GM23338 (cell line): Measurements from ENCODE around the gene ST6GALNAC6. TPM values are rescaled to one million over a fixed set of nuclear protein-coding genes. Genes with fewer than 3 reads are reported as not detected.

Experiments used
- ATAC-seq: fragments of 200-7000 bp; cut with Tn5 transposase; 3 replicates; pipeline ENCODE4 v1.9.1; 2020
- DNase-seq: peaks from one replicate; pipeline ENCODE4 v3.0.0-alpha.2; 2015; ENCODE audit warnings: low spot score
- H2AFZ ChIP-seq: fragments of 200-600 bp; sonication (generic); 2 replicates; pipeline ENCODE4 v1.8.0; 2016; ENCODE audit warnings: antibody characterized with exemption, mild to moderate bottlenecking, moderate library complexity
- H3F3A ChIP-seq: fragments of 200-600 bp; sonication (generic); replicated peaks from 2 replicates; pipeline ENCODE4 v1.8.0; 2017; ENCODE audit warnings: antibody characterized with exemption, mixed run types, low read depth
- H3K27ac ChIP-seq: fragments of 200-600 bp; sonication (generic); 2 replicates; pipeline ENCODE4 v1.6.1; 2016; ENCODE audit warnings: low read depth
- H3K27me3 ChIP-seq: fragments of 200-600 bp; sonication (generic); 2 replicates; pipeline ENCODE4 v1.8.0; 2016; ENCODE audit warnings: mild to moderate bottlenecking, mixed run types, moderate library complexity; ENCODE audit not compliant: insufficient read depth
- H3K36me3 ChIP-seq: fragments of 200-600 bp; sonication (generic); 2 replicates; pipeline ENCODE4 v1.8.0; 2016; ENCODE audit warnings: mild to moderate bottlenecking; ENCODE audit not compliant: insufficient read depth
- H3K4me1 ChIP-seq: fragments of 200-600 bp; sonication (generic); 2 replicates; pipeline ENCODE4 v1.8.0; 2016; ENCODE audit warnings: mild to moderate bottlenecking, moderate library complexity; ENCODE audit not compliant: insufficient read depth
- H3K4me2 ChIP-seq: fragments of 200-600 bp; sonication (generic); 2 replicates; pipeline ENCODE4 v1.7.1; 2017; ENCODE audit warnings: mixed run types
- H3K4me3 ChIP-seq: fragments of 200-600 bp; sonication (generic); 2 replicates; pipeline ENCODE4 v1.6.1; 2016; ENCODE audit warnings: mixed run types
- H3K79me2 ChIP-seq: fragments of 200-600 bp; sonication (generic); replicated peaks from 2 replicates; pipeline ENCODE4 v1.8.0; 2017; ENCODE audit warnings: mild to moderate bottlenecking; ENCODE audit not compliant: insufficient read depth
- H3K9me2 ChIP-seq: fragments of 200-600 bp; sonication (generic); 2 replicates; pipeline ENCODE4 v1.8.0; 2017; ENCODE audit not compliant: insufficient read depth
- H4K20me1 ChIP-seq: fragments of 200-600 bp; sonication (generic); replicated peaks from 2 replicates; pipeline ENCODE4 v1.8.0; 2017; ENCODE audit warnings: mild to moderate bottlenecking; ENCODE audit not compliant: insufficient read depth
- H3K27ac Mint-ChIP-seq: 2 replicates; pipeline ENCODE4 v1.8.0; 2020; ENCODE audit warnings: inconsistent platforms, mild to moderate bottlenecking, moderate library complexity, mixed read lengths
- H3K27me3 Mint-ChIP-seq: 3 replicates; pipeline ENCODE4 v1.8.0; 2022; ENCODE audit warnings: low read depth, mild to moderate bottlenecking, moderate library complexity, mixed read lengths, inconsistent platforms; ENCODE audit not compliant: insufficient read depth, poor library complexity
- H3K36me3 Mint-ChIP-seq: 3 replicates; pipeline ENCODE4 v1.8.0; 2021; ENCODE audit warnings: low read depth, mild to moderate bottlenecking, inconsistent platforms, moderate library complexity, mixed read lengths
- H3K4me1 Mint-ChIP-seq: 3 replicates; pipeline ENCODE4 v1.8.0; 2020; ENCODE audit warnings: mild to moderate bottlenecking, inconsistent platforms, mixed read lengths
- H3K4me3 Mint-ChIP-seq: 3 replicates; pipeline ENCODE4 v1.8.0; 2021; ENCODE audit warnings: moderate library complexity, mild to moderate bottlenecking, inconsistent platforms, mixed read lengths
- H3K9me3 Mint-ChIP-seq: 3 replicates; pipeline ENCODE4 v1.8.0; 2020; ENCODE audit warnings: moderate library complexity, mild to moderate bottlenecking, inconsistent platforms, mixed read lengths
- EZH2phosphoT487 ChIP-seq: fragments of 200-600 bp; sonication (generic); IDR thresholded peaks from one replicate; pipeline ENCODE4 v1.8.1; 2018; ENCODE audit warnings: antibody characterized with exemption; ENCODE audit not compliant: unreplicated experiment
- JUNB ChIP-seq: IDR thresholded peaks from one replicate; pipeline ENCODE4 v1.6.1; 2016; ENCODE audit warnings: antibody characterized with exemption; ENCODE audit not compliant: unreplicated experiment
- NANOG ChIP-seq: IDR thresholded peaks from 2 replicates; pipeline ENCODE4 v1.6.1; 2016; ENCODE audit warnings: antibody characterized with exemption, borderline replicate concordance
- POLR2AphosphoS5 ChIP-seq: IDR thresholded peaks from 2 replicates; pipeline ENCODE4 v1.6.1; 2016; ENCODE audit warnings: antibody characterized with exemption, low read depth
- STAT1 ChIP-seq: IDR thresholded peaks from one replicate; pipeline ENCODE4 v1.6.1; 2016; ENCODE audit warnings: antibody characterized with exemption; ENCODE audit not compliant: unreplicated experiment
- ZNF331 ChIP-seq: fragments of 250-450 bp; sonication (Bioruptor Pico); IDR thresholded peaks from 2 replicates; pipeline ENCODE4 v1.5.0; 2020; ENCODE audit warnings: low read depth, mild to moderate bottlenecking, moderate library complexity
- polyA plus RNA-seq: library from polyadenylated mRNA; unstranded; fragments of >200 nt; fragmentation: Nextera tagmentation; extraction: Ambion mirVana; gene quantifications from 2 replicates; pipeline ENCODE4 v1.2.1, GENCODE V29; 2016
- total RNA-seq: library from RNA; depleted of rRNA; stranded (reverse); fragments of >200 nt; shearing (Covaris generic); gene quantifications from 2 replicates; pipeline ENCODE4 v1.2.3, GENCODE V29; 2014
- TF ChIP-seq, protein P1 (sequence below), 2 experiments: fragments of 200-600 bp in 1 of 2; sonication (generic) in 1 of 2; conservative IDR thresholded peaks; 2 replicates each; pipeline versions ENCODE4 v1.5.1 to v1.6.1; 2016 to 2017; ENCODE audit warnings: antibody characterized with exemption in 2 of 2, low read depth in 2 of 2, mild to moderate bottlenecking in 2 of 2, moderate library complexity in 1 of 2
- TF ChIP-seq, protein P2 (sequence below): IDR thresholded peaks from 2 replicates; pipeline ENCODE4 v1.6.1; 2016; ENCODE audit warnings: antibody characterized with exemption

ST6GALNAC6 gene
- total and polyA plus RNA-seq, 2 experiments from 2014 or later = 20.7 to 39.2 TPM

DNA sequence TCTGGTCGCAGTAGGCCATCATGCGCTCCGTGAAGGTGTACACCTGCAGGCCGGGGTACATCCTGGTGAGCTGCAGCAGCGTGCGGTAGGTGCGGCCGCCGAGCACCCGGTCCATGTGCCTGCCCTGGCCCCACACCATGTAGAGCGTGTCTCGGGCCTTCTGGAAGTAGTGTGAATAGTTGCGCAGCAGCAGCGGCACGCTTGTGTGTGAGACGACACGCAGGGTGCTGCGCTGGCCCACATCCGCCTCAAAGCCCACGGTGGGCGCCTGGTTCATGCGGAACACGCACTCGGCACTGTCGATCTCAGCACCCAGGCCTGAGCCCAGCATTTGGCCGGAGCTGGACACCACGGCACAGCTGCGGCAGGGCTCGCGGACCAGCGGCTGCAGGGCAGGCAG lies 12.9 kb upstream of the ST6GALNAC6 start:
- Mint-ChIP-seq H3K27ac (no peak overlapping the region), H3K9me3 (no peaks in the 10 kb centered on the region; the same call in 2 of the 3 replicates), H3K27me3 (peaks cover 9% of the 10 kb centered on the region), H3K36me3 (peaks cover 19% of the 10 kb centered on the region; the same call in 2 of the 3 replicates), H3K4me3 (no peak overlapping the region), H3K4me1 (peaks cover 8% of the 10 kb centered on the region; the same call in 2 of the 3 replicates)
- no peak for TF ChIP-seq ZNF331
- Histone ChIP-seq H3K36me3 (no peaks in the 10 kb centered on the region), H4K20me1 (peaks cover 2% of the 10 kb centered on the region; the same call in 1 of the 2 replicates), H3K4me2 (no peak overlapping the region), H3K27me3 (0 out of 2 replicates have a peak, but pooled peaks cover 7% of the 10 kb centered on the region), H3K9me2 (no peaks in the 10 kb centered on the region), H3K4me3 (no peak overlapping the region), H2AFZ (no peak overlapping the region), H3F3A (peaks cover 6% of the 10 kb centered on the region; the same call in 1 of the 2 replicates), H3K27ac (no peak overlapping the region), H3K79me2 (no peaks in the 10 kb centered on the region), H3K4me1 (peaks cover 8% of the 10 kb centered on the region; the same call in 1 of the 2 replicates)
- DNase-seq (no peak), ATAC-seq (no peak)

DNA sequence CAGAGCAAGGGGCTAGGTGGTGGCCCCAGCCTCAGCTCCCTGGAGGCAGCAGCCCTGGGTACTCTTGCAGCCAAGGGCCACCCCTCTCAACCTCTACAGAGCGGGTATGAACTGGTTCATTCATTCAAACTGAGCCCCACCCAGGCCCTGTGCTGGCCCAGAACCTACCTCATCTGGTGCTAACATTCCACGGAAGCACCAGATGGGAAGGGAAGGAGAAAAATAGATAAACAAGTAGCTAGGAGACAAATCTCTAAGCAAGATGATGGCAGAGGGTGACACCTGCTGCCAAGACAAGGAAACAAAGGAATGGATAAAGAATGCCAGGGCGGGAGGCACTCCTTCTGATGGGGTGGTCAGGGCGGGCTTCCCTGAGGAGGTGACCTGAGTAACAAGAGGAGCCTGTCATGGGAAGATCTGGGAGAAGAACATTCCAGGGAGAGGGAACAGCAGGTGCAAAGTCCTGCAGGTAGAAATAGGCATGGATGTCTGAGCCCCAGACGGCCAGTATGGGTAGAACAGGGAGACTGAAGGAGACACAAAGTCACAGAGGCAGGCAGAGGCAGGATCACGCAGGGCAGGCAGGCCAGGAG lies 11.3 kb upstream of the ST6GALNAC6 start:
- no peaks in the 10 kb centered on the region for H3K79me2 ChIP-seq
- H3K9me2 ChIP-seq = no peaks in the 10 kb centered on the region
- no peaks in the 10 kb centered on the region for H3K36me3 ChIP-seq
- peaks cover 2% of the 10 kb centered on the region; the same call in 1 of the 2 replicates for H4K20me1 ChIP-seq
- Mint-ChIP-seq H3K4me1 (0 out of 3 replicates have a peak, but pooled peaks cover 4% of the 10 kb centered on the region), H3K27ac (no peak overlapping the region; the same call in 1 of the 2 replicates), H3K4me3 (no peak overlapping the region; the same call in 2 of the 3 replicates), H3K9me3 (no peaks in the 10 kb centered on the region; the same call in 2 of the 3 replicates), H3K27me3 (peaks cover 7% of the 10 kb centered on the region), H3K36me3 (peaks cover 19% of the 10 kb centered on the region; the same call in 2 of the 3 replicates)
- DNase-seq = peak; percentile 36
- no peak overlapping the region for H3K4me3 ChIP-seq
- H2AFZ ChIP-seq = no peak overlapping the region
- no peaks in the 10 kb centered on the region for H3F3A ChIP-seq
- H3K27ac ChIP-seq = no peak overlapping the region
- no peak for ATAC-seq
- no peak overlapping the region for H3K4me2 ChIP-seq
- TF ChIP-seq EZH2phosphoT487 = no peak
- TF ChIP-seq STAT1 = no peak
- TF ChIP-seq POLR2AphosphoS5 = no peak
- TF ChIP-seq, protein P1, sequence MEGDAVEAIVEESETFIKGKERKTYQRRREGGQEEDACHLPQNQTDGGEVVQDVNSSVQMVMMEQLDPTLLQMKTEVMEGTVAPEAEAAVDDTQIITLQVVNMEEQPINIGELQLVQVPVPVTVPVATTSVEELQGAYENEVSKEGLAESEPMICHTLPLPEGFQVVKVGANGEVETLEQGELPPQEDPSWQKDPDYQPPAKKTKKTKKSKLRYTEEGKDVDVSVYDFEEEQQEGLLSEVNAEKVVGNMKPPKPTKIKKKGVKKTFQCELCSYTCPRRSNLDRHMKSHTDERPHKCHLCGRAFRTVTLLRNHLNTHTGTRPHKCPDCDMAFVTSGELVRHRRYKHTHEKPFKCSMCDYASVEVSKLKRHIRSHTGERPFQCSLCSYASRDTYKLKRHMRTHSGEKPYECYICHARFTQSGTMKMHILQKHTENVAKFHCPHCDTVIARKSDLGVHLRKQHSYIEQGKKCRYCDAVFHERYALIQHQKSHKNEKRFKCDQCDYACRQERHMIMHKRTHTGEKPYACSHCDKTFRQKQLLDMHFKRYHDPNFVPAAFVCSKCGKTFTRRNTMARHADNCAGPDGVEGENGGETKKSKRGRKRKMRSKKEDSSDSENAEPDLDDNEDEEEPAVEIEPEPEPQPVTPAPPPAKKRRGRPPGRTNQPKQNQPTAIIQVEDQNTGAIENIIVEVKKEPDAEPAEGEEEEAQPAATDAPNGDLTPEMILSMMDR (conservative IDR thresholded peaks at IDR 0.05; ENCODE audit: low read depth in 2 of 2) = peak; percentile 17 to 52; a peak in 2 of 4 replicates
- TF ChIP-seq JUNB = no peak
- no peaks in the 10 kb centered on the region for H3K27me3 ChIP-seq
- H3K4me1 ChIP-seq = no peaks in the 10 kb centered on the region; the same call in 1 of the 2 replicates

DNA sequence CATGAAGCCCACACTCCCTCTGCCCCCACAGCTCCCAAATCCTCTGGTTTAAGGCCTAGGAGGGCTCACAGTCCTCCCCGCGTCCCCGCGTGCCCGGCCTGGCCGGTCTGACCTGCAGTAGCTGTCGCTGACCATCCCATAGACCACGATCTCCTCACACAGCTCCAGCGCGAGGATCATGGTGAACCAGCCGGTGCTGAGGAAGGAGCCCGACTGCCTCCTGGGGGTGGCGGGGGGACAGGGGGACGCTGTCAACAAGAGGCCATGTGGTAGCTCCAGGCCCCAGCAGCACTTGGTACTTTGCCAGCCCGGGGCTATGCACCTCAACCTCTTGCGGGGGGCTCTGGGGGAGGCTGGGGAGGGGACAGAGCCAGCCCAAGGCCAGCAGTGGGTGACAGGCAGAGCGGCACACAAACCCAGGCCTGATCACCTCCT lies 10.5 kb upstream of the ST6GALNAC6 start:
- Histone ChIP-seq H3K4me2 (no peak overlapping the region), H3K4me1 (peaks cover 2% of the 10 kb centered on the region), H3K9me2 (no peaks in the 10 kb centered on the region), H3K4me3 (no peak overlapping the region), H3F3A (0 out of 2 replicates have a peak, but pooled peaks cover under 1% of the 10 kb centered on the region), H3K27ac (no peak overlapping the region), H4K20me1 (peaks cover 2% of the 10 kb centered on the region; the same call in 1 of the 2 replicates), H3K79me2 (no peaks in the 10 kb centered on the region), H2AFZ (no peak overlapping the region), H3K36me3 (no peaks in the 10 kb centered on the region), H3K27me3 (no peaks in the 10 kb centered on the region)
- Mint-ChIP-seq H3K4me1 (peaks cover 8% of the 10 kb centered on the region; the same call in 1 of the 3 replicates), H3K27me3 (peaks cover 9% of the 10 kb centered on the region), H3K4me3 (no peak overlapping the region), H3K9me3 (no peaks in the 10 kb centered on the region; the same call in 2 of the 3 replicates), H3K27ac (no peak overlapping the region), H3K36me3 (peaks cover 19% of the 10 kb centered on the region; the same call in 2 of the 3 replicates)
- TF ChIP-seq EZH2phosphoT487 (no peak), NANOG (no peak)
- TF ChIP-seq, protein P2, sequence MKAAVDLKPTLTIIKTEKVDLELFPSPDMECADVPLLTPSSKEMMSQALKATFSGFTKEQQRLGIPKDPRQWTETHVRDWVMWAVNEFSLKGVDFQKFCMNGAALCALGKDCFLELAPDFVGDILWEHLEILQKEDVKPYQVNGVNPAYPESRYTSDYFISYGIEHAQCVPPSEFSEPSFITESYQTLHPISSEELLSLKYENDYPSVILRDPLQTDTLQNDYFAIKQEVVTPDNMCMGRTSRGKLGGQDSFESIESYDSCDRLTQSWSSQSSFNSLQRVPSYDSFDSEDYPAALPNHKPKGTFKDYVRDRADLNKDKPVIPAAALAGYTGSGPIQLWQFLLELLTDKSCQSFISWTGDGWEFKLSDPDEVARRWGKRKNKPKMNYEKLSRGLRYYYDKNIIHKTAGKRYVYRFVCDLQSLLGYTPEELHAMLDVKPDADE = no peak
- DNase-seq = no peak
- ATAC-seq = no peak
